ENCODE results near the gene BARHL1.
A peak's percentile ranks its signal among the peaks of the same experiment; 100 is the strongest.
"Not testable (repeated sequence)": the region's sequence is repeated elsewhere in the genome, so short reads cannot be mapped to it uniquely, and the experiment has no call there.

The BARHL1 gene

DNA sequence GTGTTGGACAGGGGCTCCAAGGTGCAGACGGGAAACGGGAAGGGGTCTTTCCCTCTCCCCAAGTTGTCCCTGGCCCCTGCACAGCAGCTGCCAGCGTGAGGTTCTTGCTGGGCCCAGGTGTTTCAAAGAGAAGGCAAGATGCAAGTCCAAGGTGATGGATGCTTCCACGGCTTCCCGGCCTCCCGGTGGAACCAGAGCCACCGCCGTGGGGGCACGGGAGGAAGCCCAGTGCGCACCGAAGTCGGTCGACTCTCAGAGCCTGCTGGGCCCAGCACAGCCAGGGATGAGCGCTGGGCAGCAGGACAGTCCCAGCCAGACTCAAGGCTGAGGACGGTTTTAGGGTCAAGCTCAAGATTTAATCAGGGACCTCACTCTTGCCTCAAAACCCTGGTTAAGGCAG lies 25.2 kb upstream of the BARHL1 start:
- no peak for DNase-seq

DNA sequence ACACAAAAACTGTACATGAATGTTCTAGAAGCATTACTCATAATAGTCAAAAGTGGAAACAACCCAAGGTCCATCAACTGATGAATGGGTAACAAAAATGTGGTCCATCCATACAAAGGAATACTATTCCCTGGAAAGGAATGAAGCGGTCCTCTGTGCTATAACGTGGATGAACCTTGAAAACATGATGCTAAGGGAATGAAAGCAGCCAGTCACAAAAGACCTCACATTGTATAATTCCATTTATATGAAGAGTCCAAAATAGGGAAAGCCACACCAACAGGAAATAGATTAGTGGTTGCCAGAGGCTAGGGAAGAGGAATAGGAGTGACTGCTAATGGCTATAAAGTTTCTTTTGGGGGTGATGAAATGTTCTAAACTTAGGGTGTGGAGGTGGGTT lies 22.7 kb upstream of the BARHL1 start:
- no peak for DNase-seq

DNA sequence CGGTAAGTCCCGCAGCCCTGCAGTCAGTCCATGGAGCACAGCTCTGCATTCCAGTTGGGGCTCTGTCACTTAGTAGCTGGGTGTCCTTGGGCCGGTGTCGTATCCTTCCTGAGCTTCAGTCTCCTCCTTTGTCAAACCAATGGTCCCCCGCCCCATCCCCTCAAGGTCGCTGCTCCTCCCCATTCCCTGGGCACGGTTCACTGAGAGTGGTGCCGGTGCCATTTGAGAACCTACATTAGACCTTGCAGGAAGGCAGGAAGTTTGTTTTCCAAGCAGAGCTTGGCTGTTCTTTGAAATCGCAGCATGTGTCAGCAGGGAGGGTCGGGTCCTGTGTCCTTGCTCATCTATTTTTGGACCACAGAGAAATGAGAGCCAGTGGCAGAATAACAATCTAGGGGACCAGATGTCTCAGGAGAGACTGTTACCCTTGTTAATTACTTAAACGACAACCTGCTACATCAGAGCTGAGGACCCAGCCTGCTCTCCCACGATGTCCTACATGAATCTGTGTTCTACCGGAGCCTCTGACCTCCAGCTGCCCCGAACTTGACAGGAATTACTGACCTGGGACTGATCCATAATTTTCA lies 21.7 kb upstream of the BARHL1 start:
- no peak for DNase-seq

DNA sequence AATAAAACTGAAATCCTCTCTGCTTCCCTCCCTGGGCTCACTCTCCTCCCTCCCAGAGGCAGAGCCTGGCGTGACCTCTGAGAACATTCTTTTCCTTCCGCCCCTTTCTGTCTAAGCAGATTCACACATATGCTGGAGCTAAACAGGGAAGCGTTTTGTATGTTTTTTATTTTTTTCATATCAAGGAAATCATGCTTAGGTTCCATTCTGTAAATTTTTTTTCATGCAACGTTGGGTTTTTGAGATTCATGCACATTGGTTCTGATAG lies 20.2 kb upstream of the BARHL1 start:
- no peak for DNase-seq

DNA sequence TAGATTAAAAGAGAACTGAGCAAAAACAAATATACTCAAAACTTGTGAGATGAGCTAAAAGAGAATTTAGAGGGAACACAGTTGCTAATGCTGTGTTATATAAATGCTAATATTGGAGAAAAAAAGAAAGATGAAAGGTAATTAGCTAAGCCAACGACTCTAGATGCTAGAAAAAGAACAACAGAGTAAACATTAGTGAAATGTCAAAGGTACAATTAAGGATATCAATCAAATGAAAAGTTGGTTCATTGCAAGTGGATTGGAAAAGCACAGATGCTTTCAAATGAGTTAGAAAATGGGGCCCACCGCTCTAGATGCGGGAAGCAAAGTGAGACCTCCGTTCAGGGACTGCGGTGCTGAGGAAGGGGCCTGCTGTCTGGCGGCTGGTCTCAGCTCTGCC lies 17.9 kb upstream of the BARHL1 start:
- DNase-seq, result no peak

DNA sequence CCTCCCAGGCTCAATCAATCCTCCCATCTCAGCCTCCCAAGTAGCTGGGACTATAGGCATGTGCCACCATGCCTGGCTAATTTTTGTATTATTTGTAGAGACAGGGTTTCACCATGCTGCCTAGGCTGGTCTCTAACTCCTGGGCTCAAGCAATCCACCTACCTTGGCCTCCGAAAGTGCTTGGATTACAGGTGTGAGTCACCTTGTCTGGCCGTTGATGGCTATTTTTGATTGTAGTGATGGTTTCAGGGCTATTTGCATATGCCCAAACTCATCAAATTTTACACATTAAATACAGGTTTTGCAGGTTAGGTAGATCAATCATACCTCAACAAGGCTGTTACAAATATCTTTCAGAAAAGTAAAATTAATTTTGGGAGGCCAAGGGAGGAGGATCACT lies 13.6 kb upstream of the BARHL1 start:
- DNase-seq, result not testable (repeated sequence)

DNA sequence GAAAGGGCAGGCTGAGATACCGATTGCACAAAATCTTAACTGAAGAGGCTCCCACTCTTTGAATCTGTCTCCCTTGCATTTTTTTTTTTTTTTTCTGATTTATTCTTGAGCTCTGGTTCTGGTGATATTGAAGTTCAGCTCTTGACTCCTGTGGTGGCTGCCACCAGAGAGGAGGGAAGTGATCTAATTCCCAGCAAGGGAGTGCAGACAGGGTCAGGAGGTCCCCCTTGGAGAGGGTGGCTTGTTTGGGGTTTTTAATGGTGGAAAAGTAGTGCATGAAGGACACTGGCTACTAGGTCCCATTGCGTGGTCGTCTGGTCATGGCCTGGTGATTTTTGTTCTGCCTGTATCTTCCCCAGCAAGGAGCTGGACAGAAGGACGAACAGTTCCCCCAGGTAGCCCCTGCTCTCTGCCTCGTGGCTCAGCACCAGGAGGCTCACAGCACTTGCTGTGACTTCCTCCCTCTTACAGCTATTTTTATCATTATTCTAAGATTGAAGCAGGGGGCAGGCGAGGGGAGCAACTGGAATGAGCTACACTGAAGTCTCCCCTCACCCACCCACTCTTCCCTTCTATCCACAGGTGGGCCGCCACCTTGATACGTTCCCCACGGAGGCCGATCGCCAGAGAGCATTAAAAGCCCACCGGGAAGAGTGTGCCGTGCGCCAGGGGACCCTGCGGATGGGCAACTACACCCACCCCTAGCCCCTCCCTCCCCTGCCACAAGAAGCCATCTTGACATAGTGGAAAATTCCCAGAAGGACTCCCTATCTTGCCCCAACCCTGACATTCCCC lies 10.4 kb upstream of the BARHL1 start:
- no peak for DNase-seq

DNA sequence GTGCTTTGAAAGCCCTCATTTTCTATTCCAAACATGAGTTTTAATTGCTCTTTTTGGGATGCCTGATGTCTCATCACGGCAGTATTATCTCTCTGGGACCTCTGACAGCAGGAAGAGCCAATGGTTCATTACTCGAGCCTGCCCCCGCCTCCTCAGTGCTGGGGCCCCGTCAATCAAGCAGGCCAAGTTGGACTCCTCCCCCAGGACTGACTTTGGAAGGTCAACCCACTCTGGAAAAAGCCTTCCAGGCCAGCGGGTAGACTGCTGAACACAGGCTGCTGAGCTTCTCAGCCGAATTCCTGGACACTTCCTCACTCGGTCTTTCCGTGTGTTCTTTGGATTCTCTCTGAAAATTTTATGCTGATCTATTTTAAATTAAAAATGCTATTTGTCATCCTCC lies 9.5 kb upstream of the BARHL1 start:
- DNase-seq, result no peak

DNA sequence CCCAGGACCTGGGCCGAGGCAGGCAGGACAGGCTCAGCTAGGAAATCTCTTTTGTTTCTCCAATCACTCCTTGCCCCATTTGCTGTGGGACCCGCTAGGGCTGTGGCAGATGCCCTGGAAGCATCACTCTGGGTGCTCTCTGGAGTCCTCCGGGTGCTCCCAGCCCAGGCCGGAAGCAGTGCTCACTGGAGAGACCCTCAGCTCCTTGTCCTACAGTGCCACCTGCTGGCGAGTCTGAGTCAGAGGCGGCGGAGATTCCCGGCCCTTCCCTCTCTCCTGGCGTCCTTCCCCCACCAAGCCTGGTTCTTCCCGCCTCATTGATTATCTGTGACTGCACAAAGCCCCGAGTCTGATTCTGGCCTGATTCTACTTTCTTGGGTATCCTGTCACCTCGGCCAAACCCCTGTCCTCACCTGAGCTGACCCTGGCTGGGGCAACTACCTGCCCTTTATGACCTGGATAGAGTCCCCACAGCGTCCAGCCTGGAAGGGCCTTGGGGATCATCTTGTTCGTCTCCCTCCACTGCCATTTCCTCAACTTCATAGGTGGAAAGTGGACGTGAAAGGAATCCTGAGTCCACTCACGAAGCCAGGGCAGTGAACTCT lies 7.3 kb upstream of the BARHL1 start:
- peak in 1 of 2 donors; percentile 3 for DNase-seq

DNA sequence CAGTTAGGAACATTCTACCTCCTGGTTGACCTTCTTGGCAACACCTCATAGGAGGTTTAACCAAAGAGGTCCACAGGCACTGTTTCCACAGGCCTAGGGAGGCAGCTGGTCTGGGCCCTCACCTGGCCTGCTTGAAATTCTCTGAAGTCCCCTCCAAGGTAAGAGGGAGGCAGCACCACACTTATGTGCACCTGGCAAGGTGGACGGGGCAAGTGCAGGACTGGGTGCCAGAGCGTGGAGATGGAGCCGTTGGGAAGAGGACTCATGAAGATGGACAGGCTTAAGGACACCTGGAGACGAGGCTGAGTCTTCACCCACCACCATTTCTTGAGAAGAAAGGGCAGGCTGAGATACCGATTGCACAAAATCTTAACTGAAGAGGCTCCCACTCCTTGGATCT lies 6.6 kb upstream of the BARHL1 start:
- no peak for DNase-seq

DNA sequence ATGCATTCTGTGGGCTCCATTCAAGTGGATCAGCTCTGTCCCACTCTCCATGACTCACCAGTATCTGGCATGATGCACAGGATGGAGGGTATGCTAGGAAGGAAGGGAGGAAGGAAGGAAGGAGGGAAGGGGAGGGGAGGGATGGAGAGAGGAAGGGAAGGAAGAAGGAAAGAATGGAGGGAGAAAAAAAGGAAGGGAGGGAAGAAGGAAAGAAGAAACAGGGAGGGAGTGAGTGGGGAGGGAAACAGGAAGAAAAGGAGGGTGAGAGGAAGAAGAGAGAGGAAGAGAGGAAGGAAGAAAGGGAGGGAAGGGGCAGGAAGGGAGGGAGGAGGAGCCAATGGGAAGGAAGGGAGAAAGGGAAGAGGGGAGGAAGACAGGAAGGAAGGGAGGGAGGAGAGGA lies 5.3 kb upstream of the BARHL1 start:
- no peak for DNase-seq

DNA sequence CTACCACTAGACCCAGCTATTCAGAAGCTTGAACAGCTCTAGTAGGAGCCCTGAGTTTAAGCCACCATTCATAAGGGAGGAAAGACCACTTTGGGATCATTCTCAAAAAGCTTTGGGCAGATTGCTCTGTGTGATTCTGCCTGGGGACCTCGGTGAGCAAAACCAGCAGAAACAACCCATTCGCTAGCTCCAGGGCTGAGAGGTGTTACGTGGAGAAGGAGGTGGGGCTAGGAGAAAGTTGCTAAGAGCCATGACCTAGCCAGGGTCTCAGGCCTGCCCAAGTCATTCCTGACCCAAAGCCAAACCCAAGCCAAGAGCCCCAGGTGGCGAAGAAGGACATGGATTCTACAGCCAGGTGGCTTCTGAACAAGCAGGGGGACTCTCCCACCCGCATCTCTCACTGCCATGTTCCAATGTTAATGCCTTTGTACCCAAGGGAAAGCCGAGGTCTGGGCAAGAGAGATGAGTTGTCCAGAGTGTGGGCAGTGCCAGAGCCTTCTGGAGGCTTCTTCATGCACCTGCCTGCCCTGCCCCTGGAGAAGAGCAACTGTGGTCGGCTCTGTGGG lies 4.0 kb upstream of the BARHL1 start:
- no peak for DNase-seq

DNA sequence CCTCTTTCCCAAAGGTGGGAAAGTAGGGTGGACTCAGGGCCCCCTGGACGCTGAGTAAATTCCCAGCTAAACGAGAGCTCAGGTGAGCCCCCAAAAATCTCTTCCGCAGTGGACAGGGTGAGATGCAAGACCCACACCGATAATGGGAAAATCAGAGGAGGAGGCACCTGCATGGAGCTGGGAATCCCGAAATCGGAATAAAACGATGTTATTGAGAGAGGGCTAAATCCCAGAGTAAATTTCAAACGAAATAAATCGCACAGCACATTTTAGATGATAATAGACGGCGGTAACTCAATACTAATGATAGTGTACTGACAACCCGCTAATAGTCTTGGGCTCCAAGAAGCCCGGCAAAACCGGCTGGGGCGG lies 3.0 kb upstream of the BARHL1 start:
- no peak for DNase-seq

DNA sequence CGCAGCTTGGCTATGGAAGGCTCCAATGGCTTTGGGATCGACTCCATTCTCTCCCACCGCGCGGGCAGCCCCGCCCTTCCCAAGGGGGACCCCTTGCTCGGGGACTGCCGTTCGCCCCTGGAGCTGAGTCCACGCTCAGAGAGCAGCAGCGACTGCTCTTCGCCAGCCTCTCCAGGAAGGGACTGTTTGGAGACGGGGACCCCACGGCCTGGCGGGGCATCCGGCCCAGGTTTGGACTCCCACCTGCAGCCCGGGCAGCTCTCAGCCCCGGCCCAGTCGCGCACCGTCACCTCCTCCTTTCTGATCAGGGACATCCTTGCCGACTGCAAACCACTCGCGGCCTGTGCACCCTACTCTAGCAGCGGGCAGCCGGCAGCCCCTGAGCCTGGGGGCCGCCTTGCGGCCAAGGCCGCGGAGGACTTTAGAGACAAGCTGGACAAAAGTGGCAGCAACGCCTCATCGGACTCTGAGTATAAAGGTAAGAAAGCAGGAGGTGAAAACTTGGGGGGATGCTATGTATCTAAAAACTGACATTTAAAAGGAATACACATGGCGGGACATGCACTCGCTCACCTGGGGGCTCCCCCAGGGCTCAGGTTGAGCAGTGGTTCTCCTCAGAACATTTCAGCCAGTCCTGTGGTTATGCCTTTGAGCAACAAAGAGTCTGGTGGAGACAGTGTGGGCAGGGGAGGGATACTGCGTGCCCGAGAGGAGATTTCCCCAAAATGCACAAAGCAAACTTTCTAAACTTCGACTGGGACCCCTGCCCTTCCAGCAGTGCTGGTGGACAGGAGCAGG lies 579 bp downstream of the BARHL1 start:
- no peak for DNase-seq

DNA sequence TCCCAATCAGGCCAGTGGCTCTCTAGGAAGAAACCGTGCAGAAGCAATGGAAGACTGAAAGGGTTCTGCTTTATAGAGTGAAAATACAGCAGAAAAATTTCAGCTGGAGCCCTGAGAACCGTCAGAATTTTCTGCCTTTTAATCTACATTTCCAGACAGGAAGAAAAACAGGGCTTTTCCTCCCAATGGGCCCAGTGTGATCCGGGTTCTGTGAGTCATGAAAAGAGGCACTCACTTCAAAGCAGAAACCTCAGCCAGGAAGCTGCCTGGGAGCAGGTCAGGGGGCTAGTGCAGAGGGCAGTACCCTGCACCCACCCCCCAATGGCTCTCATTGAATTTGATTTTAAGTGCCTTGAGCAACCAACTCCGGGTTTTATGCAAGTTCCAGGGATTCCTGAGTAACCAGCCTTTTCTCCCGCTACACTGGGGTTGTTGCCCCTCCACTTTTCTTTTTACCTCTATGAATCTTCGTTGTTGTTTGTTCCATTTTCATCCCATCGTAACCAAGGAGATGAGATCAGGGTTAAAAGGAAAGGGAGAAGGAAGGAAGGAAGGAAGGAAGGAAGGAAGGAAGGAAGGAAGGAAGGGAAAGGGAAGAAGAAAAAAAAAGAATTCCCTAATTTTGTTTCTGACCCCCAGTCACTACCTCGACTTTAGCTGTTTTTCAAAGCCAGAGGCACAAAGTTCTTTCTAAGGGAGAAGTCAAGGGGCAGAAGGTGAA lies 1.3 kb downstream of the BARHL1 start:
- no peak for DNase-seq

DNA sequence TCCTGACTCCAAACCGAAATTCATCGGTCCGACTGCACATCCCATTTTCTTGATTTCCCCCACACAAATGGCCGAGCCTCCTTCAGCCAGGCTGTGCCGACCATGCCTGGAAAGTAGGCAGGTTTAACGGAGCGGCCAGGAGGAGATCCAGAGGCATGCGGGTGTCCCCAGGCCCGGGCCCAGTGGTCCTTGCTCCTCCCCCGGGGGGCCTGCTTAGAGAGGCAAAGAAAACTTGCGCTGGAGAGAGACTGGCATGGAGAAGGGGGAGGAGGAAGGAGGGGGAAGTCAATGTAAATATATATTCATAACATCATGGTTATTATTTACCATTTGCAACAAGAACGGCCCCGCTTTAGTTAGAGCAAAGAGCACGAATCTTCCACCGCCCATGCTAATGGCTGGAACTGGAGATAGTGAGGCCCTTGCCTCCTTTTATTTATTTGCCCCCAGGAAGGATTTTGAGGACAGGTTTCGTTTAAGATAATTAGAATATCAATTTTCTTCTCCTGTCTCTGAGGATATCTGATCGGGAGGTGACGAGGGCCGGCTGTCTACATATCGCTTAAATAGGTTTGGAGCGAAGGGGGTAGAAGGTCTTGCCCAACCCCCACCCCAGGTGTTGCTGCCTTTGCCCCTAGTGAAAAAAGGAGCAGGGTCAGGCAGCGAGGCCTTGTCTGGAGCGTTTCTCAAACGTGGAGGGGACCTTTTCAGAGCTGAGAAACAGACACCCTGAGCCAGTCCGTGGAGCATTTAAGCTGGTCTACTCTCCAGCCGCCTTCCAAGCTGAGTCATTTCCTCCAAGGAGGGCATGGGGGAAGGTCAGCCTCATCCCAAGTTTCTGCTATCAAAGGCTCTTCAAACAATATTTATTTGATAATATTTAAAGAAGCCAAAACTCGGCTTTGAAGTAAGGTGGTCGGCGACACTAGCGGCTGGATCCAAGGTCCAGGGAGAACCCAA lies 2.5 kb downstream of the BARHL1 start:
- no peak for DNase-seq

DNA sequence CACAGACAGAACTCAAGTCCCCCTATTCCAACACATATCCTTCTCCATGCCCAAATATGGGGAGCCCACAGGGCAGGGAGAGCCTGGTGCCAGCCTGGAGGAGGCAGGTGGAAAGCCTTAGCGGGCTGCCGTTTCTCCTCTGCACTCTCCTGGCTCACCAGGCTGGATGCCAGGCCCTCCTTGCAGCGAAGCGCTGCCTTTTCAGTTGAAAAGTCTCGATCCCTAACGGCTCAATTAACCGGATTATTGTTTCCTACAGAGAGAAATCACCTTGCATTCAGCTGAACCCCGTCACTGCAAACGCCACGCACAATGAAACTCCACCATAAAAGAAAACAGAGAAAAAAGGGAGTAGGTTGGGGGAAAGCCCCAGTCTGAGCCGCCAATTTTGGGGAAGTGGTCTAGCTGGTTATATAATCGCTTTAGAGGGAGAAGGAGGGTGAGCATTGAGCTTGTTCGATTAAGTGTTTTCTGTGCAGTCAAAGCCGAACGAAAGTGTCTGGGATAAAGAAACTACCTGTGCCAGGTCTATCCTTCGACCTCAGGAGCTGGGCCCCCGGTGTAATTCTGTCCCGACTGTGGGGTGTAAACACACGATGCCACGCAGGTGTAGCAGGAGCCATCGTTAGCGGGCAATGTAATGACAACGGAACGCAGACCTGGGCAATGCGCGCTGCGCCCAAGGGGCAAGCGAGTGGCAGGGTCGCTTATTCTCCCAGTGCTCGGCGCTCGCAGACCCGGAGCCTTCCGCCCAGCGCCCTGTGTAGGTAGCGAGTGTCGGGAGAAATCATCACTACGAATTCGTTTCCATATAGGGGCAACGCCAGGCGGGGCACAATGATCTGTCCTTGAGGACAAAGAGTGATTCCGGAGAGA lies 3.8 kb downstream of the BARHL1 start:
- DNase-seq, result no peak

DNA sequence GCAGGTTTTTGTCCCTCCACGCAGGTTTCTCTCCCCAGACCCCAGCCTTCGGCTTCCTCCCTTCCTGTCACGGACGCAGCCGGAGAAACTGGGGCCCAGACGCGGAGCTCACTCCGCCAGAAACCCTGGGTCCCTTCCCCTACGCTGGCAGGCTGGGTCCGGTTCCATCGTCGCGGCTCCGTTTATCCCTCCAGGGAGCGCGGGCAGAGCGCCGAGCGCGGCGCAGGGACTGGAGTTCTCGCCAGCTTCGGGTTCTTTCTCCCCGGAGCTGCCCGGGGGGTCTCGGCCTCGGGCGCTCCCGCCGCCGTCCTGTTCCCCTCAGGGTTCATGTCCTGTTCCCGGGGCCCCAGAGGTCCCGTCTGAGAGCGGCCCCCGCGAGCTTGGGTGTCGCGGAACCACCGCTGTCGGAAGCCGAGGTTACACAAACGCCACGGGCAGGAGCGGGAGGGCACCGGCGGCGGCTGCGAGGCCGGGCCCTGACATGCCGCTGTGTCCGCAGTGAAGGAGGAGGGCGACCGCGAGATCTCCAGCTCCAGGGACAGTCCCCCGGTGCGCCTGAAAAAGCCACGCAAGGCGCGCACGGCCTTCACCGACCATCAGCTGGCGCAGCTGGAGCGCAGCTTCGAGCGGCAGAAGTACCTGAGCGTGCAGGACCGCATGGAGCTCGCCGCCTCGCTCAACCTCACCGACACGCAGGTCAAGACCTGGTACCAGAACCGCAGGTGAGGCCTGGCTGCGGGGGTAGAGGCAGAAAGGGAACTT lies 4.6 kb downstream of the BARHL1 start:
- DNase-seq, result no peak

DNA sequence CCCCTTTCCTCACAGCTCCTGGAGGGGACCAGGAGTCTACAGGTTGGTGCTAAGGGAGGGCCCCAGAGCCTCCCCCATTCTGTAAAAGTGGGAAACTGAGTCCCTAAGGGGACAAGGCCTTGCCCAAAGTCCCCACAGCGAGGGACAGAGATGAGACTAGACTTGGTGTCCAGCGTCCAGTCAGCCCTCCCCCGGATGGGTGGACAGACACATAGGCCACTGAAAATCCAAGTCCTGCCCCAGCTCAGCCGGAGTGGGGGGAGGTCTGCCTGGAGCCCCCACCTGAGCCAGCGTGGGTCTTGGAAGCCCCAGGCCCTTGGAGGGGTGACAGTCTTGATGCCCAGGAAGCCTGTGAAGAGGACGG lies 5.2 kb downstream of the BARHL1 start:
- no peak for DNase-seq

DNA sequence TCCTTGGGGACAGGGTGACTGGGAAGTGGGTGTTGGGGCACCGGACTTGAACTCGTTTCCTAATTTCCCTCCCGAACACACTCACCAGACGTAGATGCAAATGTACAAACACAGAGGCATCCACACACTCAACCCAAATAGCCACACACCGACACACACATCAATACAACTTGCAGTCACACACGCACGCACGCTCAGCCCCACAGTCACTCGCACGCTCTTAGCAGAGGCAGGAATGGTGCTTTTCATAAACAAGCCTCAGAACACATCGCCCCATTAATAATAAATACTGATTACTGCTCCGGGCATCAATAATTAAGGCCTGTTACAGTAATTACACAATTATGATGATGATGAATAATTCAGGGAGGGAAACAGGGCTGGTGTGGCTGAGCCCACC lies 5.7 kb downstream of the BARHL1 start:
- no peak for DNase-seq

Measured in bone marrow (tissue), 2 donors.